ENCODE data around the gene RGS10. TPM values are rescaled to one million over a fixed set of nuclear protein-coding genes. Genes with fewer than 3 reads are reported as not detected.
A peak's percentile ranks its signal among the peaks of the same experiment; 100 is the strongest.

Gene RGS10
- total RNA-seq, 2 donors from 2014 or later = 7.8 to 10.8 TPM

- Histone ChIP-seq H3K36me3 (peaks cover 66% of the 10 kb centered on the region), H3K27ac (no peak overlapping the region)
These were observed 91.1 kb downstream of the RGS10 start for GRCh38 chr10:119451300-119451896.

GRCh38 chr10:119450606-119451299 lies 91.8 kb downstream of the RGS10 start:
- H3K4me3 ChIP-seq = no peak overlapping the region
- peak overlapping the region in 1 of 2 donors; percentile 12 for H3K27ac ChIP-seq
- peaks cover 64% of the 10 kb centered on the region for H3K36me3 ChIP-seq
- no peak for DNase-seq (ENCODE audit: low spot score)
- no peaks in the 10 kb centered on the region for H3K4me1 ChIP-seq
- H3K27me3 ChIP-seq = no peaks in the 10 kb centered on the region
- H3K9me3 ChIP-seq = no peaks in the 10 kb centered on the region
- TF ChIP-seq, protein P1, sequence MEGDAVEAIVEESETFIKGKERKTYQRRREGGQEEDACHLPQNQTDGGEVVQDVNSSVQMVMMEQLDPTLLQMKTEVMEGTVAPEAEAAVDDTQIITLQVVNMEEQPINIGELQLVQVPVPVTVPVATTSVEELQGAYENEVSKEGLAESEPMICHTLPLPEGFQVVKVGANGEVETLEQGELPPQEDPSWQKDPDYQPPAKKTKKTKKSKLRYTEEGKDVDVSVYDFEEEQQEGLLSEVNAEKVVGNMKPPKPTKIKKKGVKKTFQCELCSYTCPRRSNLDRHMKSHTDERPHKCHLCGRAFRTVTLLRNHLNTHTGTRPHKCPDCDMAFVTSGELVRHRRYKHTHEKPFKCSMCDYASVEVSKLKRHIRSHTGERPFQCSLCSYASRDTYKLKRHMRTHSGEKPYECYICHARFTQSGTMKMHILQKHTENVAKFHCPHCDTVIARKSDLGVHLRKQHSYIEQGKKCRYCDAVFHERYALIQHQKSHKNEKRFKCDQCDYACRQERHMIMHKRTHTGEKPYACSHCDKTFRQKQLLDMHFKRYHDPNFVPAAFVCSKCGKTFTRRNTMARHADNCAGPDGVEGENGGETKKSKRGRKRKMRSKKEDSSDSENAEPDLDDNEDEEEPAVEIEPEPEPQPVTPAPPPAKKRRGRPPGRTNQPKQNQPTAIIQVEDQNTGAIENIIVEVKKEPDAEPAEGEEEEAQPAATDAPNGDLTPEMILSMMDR (IDR thresholded peaks at IDR 0.05) = no peak

More at GRCh38 chr10:119451300-119451896, 91.1 kb downstream of the RGS10 start:
- no peaks in the 10 kb centered on the region for H3K4me1 ChIP-seq
- H3K4me3 ChIP-seq = no peak overlapping the region
- H3K27me3 ChIP-seq = no peaks in the 10 kb centered on the region
- no peaks in the 10 kb centered on the region for H3K9me3 ChIP-seq
- no peak for DNase-seq (ENCODE audit: low spot score)
- TF ChIP-seq, protein P1 (IDR thresholded peaks at IDR 0.05) = no peak

Other genes starting within 250 kb of the RGS10 start
- gene TIAL1, start 54.2 kb upstream of the RGS10 start, total RNA-seq = 10 to 100 TPM; 32.5 to 39.2 TPM
- gene BAG3, start 108.7 kb upstream of the RGS10 start, total RNA-seq = 100 to 1,000 TPM; 126 to 152 TPM
- gene INPP5F, start 183.3 kb upstream of the RGS10 start, total RNA-seq = 1 to 10 TPM; 3.9 to 6.2 TPM

Data from right atrium auricular region (tissue), 2 donors.